Breast epithelium (tissue), 3 donors: ENCODE measurements around the gene MYOM3.

ENCODE experiments used
- CTCF ChIP-seq, 3 donors: fragments of 450-650 bp; IDR thresholded peaks; one replicate each; pipeline ENCODE4 v1.5.1; 2016 to 2017; ENCODE audit warnings: antibody characterized with exemption in 3 of 3, mild to moderate bottlenecking in 3 of 3, moderate library complexity in 3 of 3
- POLR2A ChIP-seq: fragments of 450-650 bp; IDR thresholded peaks from one replicate; pipeline ENCODE4 v1.6.1; 2016; ENCODE audit warnings: antibody characterized with exemption, mild to moderate bottlenecking, moderate library complexity
- POLR2AphosphoS5 ChIP-seq, 3 donors: sonication (generic); formaldehyde crosslinking; IDR thresholded peaks; one replicate each; pipeline ENCODE4 v1.6.1; 2017; ENCODE audit warnings: antibody characterized with exemption in 3 of 3

GRCh38 chr1:24074196-24074595, 37.7 kb downstream of the MYOM3 start:
- TF ChIP-seq CTCF (IDR thresholded peaks at IDR 0.05) (no peak), POLR2A (no peak), POLR2AphosphoS5 (IDR thresholded peaks at IDR 0.05) (no peak)
